Stimulated activated naive CD4-positive, alpha-beta T cell (primary cell): ENCODE data around the gene ASPHD1.

Experiments used
- DNase-seq, 6 experiments: peaks; one replicate each; lab custom pipeline; 2025; lab: John Stamatoyannopoulos, UW

The ASPHD1 gene

DNA sequence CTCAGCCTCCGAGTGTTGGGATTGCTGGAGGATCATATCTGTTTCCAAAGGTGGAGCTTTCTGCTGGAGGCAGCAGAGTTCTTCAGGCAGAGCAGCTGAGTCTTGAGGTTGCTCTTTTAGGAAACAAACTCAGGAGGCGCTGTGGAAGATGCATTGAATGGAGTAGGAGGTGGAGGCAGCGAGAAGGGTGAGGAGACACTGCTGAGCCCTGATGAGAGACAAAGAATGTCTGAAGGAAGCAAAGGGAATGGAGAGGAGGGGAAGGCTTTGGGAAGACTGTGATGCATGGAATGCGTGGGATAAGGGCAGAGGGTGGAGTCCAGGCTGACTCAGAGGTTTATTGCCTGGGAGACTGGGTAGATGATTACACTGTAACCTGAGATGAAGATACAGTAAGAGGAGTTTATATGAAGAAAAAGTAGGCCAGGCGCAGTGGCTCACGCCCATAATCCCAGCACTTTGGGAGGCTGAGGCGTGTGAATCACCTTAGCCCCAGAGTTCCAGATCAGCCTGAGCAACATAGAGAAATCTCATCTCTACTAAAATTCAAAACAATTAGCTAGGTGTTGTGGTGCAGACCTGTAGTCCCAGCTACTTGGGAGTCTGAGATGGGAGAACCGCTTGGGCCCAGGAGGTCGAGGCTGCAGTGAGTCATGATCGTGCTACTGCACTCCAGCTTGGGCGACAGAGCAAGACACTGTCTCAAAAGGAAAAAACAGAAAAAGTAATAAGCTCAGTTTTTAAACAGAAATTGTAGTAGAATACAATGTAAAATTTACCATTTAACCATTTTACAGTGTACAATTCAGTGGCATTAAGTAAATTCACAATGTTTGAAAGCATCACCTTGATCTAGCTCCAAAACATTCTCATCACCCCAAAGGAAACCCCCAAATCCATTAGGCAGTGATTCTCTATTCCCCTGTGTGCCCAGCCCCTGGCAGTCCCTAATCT, 43.8 kb downstream of the ASPHD1 start:
- no peak for DNase-seq

DNA sequence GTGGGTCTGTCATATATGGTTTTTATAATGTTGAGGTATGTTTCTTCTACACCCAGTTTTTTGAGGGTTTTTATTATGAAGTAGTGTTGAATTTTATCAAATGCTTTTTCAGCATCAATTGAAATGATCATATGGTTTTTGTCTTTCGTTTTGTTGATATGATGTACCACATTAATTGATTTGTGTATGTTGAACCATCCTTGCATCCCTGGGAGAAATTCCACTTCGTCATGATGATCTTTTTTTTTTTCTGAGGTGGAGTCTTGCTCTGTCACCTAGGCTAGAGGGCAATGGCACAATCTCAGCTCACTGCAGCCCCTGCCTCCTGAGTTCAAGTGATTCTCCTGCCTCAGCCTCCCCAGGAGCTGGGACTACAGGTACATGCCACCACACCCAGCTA, 47.6 kb downstream of the ASPHD1 start:
- DNase-seq, result no peak

DNA sequence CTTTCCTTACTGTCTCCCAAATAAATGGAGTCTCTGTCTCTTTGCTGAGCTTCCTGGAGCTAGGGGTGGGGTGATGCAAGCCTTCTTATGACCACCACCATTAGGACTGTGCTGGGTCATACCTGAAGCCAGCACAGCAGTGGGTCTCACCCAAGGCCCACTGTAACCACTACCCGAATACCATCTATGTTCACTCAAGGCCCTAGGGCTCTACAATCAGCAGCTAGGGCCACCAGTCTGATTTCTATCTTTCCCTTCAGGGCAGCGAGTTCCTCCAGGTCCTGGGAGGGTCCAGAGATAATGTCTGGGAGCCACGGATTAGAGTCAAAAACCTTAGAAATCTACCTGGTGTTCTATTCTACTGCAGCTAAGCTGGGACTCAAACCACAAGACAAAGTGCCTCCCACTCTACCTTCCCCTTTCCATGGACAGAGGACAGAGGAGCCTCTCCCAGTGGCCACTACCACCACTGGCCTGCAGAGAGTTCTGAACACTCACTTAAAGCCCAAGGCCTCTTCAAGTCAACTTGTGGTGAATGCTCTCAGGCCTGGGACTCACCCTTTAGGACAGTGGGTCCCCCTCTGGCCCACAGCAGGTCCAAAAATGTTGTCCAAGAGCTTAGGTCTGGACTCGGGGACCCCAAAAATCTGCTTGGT, 50.6 kb downstream of the ASPHD1 start:
- no peak for DNase-seq

DNA sequence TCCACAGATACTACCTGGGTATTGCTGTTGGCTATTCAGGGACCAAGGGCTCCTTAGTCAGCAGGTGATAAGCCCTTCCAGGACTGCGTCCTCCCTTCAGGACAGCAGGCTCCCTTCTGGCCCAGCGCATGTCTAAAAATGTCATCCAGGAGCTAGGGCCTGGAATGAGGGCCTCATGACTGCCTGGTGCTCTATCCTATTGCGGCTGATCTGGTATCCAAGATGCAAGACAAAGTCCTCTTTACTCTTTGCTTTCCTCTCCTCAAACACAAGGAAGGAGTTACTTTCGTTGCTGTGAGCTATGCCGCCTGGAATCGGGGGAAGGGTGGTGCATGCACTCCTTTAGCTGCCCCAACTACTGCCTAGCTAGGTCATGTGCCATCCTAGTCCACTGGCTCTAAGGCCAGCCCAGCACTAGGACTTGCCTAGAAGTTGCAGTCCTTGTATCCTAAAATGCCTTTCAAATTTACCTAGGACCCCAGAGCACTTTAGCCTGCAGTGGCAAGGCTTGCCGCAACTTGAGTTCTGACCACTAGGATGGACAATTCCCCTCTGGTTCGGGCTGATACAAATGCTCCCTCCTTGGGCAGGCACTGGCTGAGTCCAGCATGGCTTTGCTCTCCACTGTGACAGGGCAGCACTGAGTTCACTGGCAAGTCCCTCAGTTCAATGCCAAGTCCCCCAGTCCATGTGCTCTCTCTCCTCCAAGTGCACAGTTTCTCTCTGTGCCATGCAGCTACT, 51.5 kb downstream of the ASPHD1 start:
- DNase-seq, result no peak
